ENCODE measurements around the gene FCHO2. TPM values are rescaled to one million over a fixed set of nuclear protein-coding genes. Genes with fewer than 3 reads are reported as not detected.

The FCHO2 gene
- total and polyA plus RNA-seq, 10 of the 15 experiments (the other 5 are each of a cell fraction or from before 2014, with no cell fraction given), result 0.05 to 1.4 (median 0.18) TPM

DNA sequence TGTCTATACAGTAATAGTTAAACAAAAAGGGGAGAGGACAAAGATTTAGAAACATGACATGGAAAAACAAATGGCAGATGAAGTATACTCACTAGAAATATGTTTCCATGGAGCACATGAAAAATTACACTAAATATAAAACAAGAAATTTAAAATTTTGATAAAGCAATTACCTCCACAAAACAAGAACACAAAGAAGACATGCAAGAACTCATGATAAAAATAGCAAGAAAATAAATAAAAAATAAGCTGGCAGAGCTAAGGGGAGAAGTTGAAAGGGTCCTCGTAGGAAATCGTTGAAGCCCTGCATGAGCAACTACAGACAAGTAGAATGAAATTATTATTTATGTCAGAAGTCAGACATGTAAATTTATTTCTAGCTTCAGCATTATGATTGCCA, 141.9 kb downstream of the FCHO2 start:
- Histone ChIP-seq H3K9ac (ENCODE audit: control insufficient read depth, insufficient read depth, low read length) (no peak overlapping the region), H3K36me3 (ENCODE audit: control insufficient read depth in 2 of 2, insufficient read depth in 2 of 2, low read length in 1 of 2) (no peaks in the 10 kb centered on the region), H3K4me1 (ENCODE audit: control insufficient read depth, insufficient read depth, low read length) (no peaks in the 10 kb centered on the region), H3K27ac (ENCODE audit: control insufficient read depth, insufficient read depth) (no peak overlapping the region), H3K79me2 (ENCODE audit: control insufficient read depth, insufficient read depth, low read length) (no peaks in the 10 kb centered on the region), H2AFZ (ENCODE audit: control insufficient read depth, low read depth, low read length) (no peak overlapping the region), H3K4me3 (no peak overlapping the region), H3K27me3 (replicated peaks in 1 of 2; ENCODE audit: control insufficient read depth in 2 of 2, insufficient read depth in 2 of 2, low read length in 1 of 2) (no peaks in the 10 kb centered on the region), H3K9me3 (replicated peaks; ENCODE audit: control insufficient read depth, insufficient read depth, low read length) (no peaks in the 10 kb centered on the region; the same call in 2 of the 3 replicates), H3K4me2 (ENCODE audit: control insufficient read depth, insufficient read depth) (no peak overlapping the region), H4K20me1 (ENCODE audit: control insufficient read depth, insufficient read depth) (no peaks in the 10 kb centered on the region)
- DNase-seq (ENCODE audit: low read depth, low spot score) (no peak), ATAC-seq (no peak), FAIRE-seq (no peak)
- CTCF ChIA-PET, result interaction anchor here (1.4 kb wide), 1 partner anchor 14 kb away, joined by 5 read pairs; no protein-coding TSS in a partner anchor
- intact Hi-C loops (cut with micrococcal nuclease; ENCODE audit: unreplicated experiment), result no loop called here
- POLR2A ChIA-PET, result no interaction called here
- 0% methylated on average over 2 of the region's 2 CpGs for WGBS (ENCODE audit: insufficient coverage, insufficient replicate concordance, low lambda C conversion rate, missing lambda C conversion rate)
- TF ChIP-seq NR2F1 (conservative IDR thresholded peaks at IDR 0.05), result no peak
- TF ChIP-seq MEF2A (IDR thresholded peaks at IDR 0.05; ENCODE audit: insufficient read depth, low read depth, low read length), result no peak
- no peak for TF ChIP-seq MEF2B (IDR thresholded peaks at IDR 0.05; ENCODE audit: partially characterized antibody, poor library complexity, severe bottlenecking)
- TF ChIP-seq MYB (IDR thresholded peaks at IDR 0.05; ENCODE audit: borderline replicate concordance, low read depth, low read length), result no peak
- TF ChIP-seq ZNF24 (IDR thresholded peaks at IDR 0.05), result no peak
- no peak for TF ChIP-seq ETV6 (conservative IDR thresholded peaks at IDR 0.05 in 1 of 2, IDR thresholded peaks at IDR 0.05 in 1 of 2; ENCODE audit: borderline replicate concordance in 1 of 2, low read depth in 1 of 2)
- no peak for TF ChIP-seq HDAC6 (IDR thresholded peaks at IDR 0.05; ENCODE audit: unreplicated experiment)
- TF ChIP-seq, protein P1, sequence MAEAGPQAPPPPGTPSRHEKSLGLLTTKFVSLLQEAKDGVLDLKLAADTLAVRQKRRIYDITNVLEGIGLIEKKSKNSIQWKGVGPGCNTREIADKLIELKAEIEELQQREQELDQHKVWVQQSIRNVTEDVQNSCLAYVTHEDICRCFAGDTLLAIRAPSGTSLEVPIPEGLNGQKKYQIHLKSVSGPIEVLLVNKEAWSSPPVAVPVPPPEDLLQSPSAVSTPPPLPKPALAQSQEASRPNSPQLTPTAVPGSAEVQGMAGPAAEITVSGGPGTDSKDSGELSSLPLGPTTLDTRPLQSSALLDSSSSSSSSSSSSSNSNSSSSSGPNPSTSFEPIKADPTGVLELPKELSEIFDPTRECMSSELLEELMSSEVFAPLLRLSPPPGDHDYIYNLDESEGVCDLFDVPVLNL (IDR thresholded peaks at IDR 0.05; ENCODE audit: low read depth, low read length), result no peak
- in situ Hi-C loops (cut with MboI), result no loop called here
- RAD21 ChIA-PET (ENCODE audit: unreplicated experiment), result no interaction called here
- BruUV-seq (replicated peaks), result no TSS peak
- SMC1A ChIA-PET (ENCODE audit: uncharacterized antibody, unreplicated experiment), result no interaction called here

All from GM12878 (cell line).